GM19238 (cell line): ENCODE data around the gene VWA3A.
"Not testable (repeated sequence)": the region's sequence is repeated elsewhere in the genome, so short reads cannot be mapped to it uniquely, and the experiment has no call there.

Experiments used
- DNase-seq: peaks from one replicate; pipeline ENCODE4 v3.0.0; 2011; ENCODE audit warnings: low spot score; ENCODE audit not compliant: insufficient read length

The VWA3A gene

DNA sequence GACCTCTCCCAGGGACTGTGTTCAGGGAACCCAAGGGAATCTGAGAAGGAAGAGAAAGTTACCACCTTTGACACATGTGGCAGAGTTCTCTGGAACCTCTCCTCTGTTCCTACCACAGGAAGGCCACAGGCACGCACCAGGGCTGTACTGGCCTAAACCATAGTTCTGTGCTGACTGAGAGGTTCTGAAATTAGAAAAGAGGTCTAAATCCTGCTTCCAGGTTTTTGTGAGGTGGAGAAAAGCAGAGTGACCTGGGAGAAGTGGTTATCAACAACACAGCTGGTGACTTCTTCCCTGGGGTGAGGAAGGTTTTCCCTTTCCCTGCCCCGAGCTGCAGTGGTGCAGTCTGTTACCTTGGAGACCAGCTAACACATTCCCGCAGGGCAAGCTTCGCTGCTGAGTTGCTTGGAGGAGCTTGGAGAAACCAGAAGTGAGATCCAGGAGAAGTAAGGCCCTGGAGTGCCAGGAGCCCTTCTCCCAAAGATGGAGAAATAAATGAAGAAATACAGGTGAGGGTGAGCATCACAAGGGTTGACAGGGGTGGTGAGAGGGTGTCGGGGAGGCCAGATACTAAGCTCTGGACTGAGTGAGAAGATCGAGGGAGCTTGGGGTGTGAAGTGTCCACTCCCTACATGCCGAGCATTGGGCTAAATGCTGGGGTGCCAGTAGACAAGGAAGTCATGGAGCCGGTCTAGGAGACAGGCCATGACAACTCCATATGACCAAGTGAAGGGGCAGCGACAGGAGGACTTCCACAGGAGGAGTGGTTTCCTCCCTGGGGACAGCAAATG lies at the start of gene VWA3A:
TSS of gene VWA3A (plus strand) at position 399 of the 791 bp plus-strand sequence. CDS start at position 496, 97 bp downstream.
- DNase-seq, result no peak

GRCh38 chr16:22043882-22044281 lies 48.5 kb upstream of the VWA3A start:
- not testable (repeated sequence) for DNase-seq

- not testable (repeated sequence) for DNase-seq
These were observed 46.5 kb upstream of the VWA3A start for GRCh38 chr16:22045888-22046287.

DNA sequence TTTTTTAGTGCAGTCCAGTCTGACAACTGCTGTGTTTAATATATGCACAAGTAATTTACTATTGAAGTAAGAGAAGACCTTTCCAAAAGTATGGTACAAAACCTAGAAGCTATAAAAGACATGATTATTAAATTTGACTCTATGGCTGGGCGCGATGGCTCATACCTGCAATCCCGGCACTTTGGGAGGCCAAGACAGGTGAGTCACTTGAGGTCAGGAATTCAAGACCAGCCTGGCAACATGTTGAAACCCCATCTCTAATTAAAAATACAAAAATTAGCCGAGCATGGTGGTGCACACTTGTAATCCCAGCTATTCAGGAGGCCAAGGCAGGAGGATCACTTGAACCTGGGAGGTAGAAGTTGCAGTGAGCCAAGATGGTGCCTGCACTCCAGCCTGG lies 41.4 kb upstream of the VWA3A start:
- DNase-seq, result no peak

DNA sequence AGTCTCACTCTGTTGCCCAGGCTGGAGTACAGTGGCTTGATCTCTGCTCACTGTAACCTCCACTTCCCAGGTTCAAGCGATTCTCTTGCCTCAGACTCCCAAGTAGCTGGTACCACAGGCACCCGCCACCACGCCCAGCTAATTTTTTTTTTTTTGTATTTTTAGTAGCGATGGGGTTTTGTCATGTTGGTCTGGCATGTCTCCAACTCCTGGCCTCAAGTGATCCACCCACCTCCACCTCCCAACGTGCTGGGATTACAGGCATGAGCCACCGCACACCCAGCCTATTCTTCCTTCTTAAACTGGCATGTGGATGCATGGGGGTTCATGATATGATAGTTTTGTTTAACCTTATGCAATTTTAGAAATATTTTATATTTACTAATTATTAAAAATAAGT lies 39.4 kb upstream of the VWA3A start:
- DNase-seq, result no peak

DNA sequence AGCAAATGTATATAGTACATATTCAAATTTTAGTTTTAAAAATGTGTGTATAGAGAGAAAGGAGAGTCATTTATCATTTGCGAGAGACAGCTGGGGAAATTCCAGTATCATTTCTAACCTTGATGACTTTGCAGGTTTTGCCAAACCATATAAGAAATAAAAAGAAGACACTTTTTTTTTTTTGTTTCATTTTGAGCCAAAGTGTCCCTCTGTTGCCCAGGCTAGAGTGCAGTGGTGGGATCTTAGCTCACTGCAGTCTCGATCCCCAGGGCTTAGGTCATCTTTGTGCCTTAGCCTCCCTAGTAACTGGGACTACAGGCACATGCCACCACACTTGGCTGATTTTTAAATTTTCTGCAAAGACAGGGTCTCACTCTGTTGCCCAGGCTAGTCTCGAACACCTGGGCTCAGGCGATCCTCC lies 38.4 kb upstream of the VWA3A start:
- no peak for DNase-seq

GRCh38 chr16:22054847-22055590 lies 37.3 kb upstream of the VWA3A start:
- DNase-seq, result no peak

- no peak for DNase-seq
These were observed 36.5 kb upstream of the VWA3A start for GRCh38 chr16:22055881-22056280.

DNA sequence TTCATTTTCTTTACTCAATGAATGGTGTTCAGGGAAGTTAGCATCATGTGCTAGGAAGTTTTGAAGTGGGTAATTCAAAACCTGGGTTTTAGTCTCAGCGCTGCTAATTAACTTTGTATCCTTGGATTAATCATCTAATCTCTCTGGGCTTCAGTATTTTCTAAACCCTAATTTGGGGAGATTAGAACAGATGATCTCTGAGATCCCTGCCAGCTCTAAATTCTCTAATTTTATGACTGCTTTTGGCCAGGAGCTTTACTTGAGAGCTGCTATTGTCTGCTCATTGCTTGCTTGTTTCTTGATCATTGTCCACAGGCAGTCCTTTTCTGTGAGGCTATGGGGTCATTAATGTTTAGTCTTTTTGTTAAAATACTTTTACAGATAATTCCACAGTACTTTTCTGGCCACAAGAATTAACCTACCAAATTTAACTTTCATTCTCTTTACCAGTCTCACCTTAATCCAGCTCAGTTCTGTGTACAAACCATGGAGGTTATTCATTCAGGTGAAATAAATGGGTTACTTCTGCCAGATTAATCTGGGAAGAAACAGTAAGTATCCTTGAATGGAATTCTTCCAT lies 28.4 kb upstream of the VWA3A start:
- no peak for DNase-seq

- DNase-seq, result no peak
These were observed 27.1 kb upstream of the VWA3A start for GRCh38 chr16:22065252-22065651.

GRCh38 chr16:22070361-22071330 lies 21.7 kb upstream of the VWA3A start:
- no peak for DNase-seq

GRCh38 chr16:22071331-22071910 lies 20.9 kb upstream of the VWA3A start:
- no peak for DNase-seq

- no peak for DNase-seq
These were observed 19.0 kb upstream of the VWA3A start for GRCh38 chr16:22073350-22073749.

- no peak for DNase-seq
These were observed 17.1 kb upstream of the VWA3A start for GRCh38 chr16:22075043-22075757.

DNA sequence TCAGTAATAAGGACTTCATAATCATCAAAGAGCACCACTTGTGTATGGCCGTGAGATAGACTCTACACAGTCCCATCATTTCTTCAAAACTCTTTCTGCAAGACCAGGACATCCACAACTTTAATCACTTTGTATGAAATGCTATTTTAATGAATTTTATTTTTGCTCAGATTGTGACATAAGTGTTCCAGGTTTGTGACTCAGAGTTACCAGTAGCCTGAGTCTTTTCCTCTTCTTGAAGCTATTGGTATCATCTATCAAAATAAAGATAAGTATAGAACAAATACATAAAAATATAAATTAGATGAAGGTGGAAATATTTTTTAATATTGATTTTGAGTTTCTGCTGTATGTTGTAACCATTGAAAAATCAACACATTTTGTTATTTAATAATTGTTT lies 16.6 kb upstream of the VWA3A start:
- DNase-seq, result no peak

- peak; percentile 38 for DNase-seq
These were observed 14.5 kb upstream of the VWA3A start for GRCh38 chr16:22077700-22078313.

- DNase-seq, result no peak
These were observed 13.7 kb upstream of the VWA3A start for GRCh38 chr16:22078656-22079055.

DNA sequence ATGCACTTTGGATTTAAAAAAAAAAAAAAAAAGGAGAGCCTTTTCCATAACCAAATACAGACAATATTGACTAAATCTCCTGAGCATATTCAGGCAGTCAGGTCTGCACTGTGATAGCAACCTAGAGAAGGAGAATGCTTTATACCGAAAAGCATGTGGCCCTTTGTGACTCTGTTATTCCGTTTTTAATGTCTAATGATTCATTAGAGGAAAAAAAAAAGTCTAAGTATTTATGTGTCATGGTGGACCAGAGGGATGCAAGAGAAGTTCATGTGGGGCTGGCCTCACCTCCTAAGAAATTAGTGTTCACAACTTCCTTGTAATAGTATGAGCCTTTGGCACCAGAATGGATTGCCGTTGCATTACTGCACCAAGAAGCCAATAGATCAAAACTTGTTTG lies 11.3 kb upstream of the VWA3A start:
- DNase-seq, result no peak

DNA sequence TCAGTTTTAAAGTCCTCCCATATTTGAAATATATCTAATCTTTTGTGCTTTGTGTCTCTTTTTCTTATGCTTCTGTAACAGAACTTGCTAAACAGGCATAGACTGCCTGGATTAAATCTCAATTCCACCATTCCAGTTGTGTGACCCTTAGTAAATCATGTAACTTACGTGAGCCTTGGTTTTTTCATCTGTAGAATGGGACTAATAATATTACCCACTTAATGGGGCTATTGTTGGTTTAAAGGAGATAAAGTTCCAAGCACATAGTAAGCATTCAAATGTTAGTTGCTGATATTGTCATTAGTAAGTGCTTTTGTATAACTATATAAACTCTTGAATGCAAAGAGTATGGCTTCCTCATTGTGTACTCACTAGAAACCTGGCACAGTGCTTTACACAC lies 5.9 kb upstream of the VWA3A start:
- DNase-seq, result no peak

DNA sequence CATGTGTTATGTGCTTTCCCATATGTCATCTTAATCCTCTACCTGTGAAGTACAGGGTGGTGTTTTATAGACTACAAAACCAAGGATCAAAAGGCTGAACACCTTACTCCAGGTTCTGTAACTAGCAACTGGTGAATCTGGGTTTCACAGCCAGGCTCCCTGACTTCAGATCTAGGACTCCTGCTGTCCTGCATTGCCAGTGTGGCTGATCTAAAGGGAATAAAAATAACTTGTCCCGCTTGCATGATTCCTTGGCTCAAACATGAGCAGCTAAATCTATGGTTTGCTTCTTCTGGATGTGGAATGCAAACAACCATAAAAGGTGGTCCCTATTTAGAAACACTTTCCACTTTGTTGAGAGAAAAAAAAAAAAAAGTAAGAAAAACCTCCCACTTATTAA lies 3.7 kb upstream of the VWA3A start:
- no peak for DNase-seq
